Anterior cingulate cortex (tissue), 58 donors: ENCODE results near the gene MXRA8.

Source experiments
- DNase-seq, 58 donors: peaks; one replicate each; lab custom pipeline; 2025; lab: John Stamatoyannopoulos, UW

Gene MXRA8

GRCh38 chr1:1340791-1341548 lies 17.4 kb downstream of the MXRA8 start:
- DNase-seq: no peak

- DNase-seq: peak in 1 of 58 donors; percentile 26
Observed at GRCh38 chr1:1340185-1340584, 18.2 kb downstream of the MXRA8 start.

DNA sequence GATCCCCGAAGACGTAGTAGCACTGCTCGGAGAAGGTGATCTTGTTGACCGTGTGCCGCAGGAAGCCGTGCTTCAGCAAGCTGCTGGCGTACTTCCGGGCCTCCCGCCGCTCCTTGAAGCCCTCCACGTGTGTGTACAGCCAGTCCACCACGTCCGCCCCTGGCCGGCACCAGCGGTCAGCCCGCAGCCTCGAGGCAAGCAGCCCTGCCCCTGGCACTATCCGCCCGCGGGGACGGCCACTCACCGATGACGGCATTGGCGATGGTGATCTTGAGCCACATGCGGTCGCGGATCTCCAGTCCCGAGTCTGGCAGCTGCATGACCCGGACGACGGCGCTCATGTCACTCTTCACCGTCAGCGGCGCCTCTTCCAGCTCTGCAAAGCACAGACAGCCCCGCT lies 20.1 kb downstream of the MXRA8 start:
- no peak for DNase-seq

- no peak for DNase-seq
Observed at GRCh38 chr1:1337793-1338147, 20.6 kb downstream of the MXRA8 start.

- DNase-seq: no peak
Observed at GRCh38 chr1:1336931-1337792, 21.2 kb downstream of the MXRA8 start.

DNA sequence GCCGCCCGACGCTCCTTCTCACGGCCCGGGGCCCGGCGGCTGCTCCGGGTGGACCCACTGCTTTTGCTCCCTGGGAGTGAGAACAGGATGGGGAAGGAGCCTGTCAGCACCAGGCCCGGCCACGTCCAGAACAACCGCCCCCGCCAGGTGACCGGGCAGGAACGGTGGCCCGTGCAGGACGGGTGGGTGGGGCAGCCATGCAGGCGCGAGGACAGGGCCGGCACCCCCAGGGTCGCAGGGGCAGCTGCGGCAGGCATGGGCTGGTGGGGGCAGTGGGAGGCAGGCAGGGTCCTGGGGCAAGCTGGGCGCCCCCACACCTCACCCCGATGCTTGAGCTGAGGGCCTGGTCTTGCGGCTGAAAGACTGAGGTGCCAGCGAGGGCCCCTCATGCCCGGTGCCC lies 21.9 kb downstream of the MXRA8 start:
- no peak for DNase-seq

GRCh38 chr1:1335792-1336248 lies 22.5 kb downstream of the MXRA8 start:
- DNase-seq: no peak

GRCh38 chr1:1335283-1335682 lies 23.1 kb downstream of the MXRA8 start:
- no peak for DNase-seq

DNA sequence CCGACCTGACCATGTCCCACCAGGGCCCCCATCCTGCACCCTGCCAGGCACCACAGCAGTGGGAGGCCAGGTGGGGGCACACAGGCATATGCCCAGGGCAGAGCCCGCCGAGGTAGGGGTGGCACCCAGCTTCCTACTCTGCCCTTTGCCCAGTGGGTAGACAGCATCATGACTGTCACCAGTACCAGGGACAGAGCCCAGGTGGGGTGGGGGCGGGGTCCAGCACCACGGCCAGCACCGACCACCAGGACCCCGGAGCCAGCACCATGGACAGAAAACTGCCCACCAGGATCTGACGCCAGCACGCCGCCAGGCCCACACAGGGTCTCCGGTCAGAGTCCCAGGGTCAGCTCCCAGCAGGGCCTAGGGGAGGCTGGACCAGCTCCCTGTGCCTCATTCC lies 23.5 kb downstream of the MXRA8 start:
- DNase-seq: no peak

- peak in 1 of 58 donors; percentile 28 for DNase-seq
Observed at GRCh38 chr1:1333551-1334241, 24.7 kb downstream of the MXRA8 start.

DNA sequence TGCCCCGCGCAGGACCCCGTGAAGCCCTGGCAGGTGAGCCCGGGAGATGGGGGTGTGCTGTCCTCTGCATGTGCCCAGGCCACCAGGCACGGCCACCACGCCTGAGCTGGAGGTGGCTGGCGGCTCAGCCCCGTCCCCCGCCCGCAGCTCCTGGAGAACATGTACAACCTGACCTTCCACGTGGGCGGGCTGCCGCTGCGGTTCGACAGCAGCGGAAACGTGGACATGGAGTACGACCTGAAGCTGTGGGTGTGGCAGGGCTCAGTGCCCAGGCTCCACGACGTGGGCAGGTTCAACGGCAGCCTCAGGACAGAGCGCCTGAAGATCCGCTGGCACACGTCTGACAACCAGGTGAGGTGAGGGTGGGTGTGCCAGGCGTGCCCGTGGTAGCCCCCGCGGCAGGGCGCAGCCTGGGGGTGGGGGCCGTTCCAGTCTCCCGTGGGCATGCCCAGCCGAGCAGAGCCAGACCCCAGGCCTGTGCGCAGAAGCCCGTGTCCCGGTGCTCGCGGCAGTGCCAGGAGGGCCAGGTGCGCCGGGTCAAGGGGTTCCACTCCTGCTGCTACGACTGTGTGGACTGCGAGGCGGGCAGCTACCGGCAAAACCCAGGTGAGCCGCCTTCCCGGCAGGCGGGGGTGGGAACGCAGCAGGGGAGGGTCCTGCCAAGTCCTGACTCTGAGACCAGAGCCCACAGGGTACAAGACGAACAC lies 25.4 kb downstream of the MXRA8 start:
- DNase-seq: peak in 1 of 58 donors; percentile 26

DNA sequence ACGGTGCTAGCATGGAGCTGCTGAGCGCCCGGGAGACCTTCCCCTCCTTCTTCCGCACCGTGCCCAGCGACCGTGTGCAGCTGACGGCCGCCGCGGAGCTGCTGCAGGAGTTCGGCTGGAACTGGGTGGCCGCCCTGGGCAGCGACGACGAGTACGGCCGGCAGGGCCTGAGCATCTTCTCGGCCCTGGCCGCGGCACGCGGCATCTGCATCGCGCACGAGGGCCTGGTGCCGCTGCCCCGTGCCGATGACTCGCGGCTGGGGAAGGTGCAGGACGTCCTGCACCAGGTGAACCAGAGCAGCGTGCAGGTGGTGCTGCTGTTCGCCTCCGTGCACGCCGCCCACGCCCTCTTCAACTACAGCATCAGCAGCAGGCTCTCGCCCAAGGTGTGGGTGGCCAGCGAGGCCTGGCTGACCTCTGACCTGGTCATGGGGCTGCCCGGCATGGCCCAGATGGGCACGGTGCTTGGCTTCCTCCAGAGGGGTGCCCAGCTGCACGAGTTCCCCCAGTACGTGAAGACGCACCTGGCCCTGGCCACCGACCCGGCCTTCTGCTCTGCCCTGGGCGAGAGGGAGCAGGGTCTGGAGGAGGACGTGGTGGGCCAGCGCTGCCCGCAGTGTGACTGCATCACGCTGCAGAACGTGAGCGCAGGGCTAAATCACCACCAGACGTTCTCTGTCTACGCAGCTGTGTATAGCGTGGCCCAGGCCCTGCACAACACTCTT lies 26.2 kb downstream of the MXRA8 start:
- no peak for DNase-seq

DNA sequence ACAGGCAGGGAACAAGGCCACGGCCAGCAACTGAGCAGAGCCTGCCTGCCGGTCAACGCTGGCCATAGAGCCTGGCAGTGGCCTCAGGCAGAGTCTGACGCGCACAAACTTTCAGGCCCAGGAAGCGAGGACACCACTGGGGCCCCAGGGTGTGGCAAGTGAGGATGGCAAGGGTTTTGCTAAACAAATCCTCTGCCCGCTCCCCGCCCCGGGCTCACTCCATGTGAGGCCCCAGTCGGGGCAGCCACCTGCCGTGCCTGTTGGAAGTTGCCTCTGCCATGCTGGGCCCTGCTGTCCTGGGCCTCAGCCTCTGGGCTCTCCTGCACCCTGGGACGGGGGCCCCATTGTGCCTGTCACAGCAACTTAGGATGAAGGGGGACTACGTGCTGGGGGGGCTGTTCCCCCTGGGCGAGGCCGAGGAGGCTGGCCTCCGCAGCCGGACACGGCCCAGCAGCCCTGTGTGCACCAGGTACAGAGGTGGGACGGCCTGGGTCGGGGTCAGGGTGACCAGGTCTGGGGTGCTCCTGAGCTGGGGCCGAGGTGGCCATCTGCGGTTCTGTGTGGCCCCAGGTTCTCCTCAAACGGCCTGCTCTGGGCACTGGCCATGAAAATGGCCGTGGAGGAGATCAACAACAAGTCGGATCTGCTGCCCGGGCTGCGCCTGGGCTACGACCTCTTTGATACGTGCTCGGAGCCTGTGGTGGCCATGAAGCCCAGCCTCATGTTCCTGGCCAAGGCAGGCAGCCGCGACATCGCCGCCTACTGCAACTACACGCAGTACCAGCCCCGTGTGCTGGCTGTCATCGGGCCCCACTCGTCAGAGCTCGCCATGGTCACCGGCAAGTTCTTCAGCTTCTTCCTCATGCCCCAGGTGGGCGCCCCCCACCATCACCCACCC lies 27.0 kb downstream of the MXRA8 start, which contains the start of gene TAS1R3:
Gene TAS1R3 (plus strand): TSS at position 213 of the 898 bp plus-strand sequence. CDS start 66 bp downstream, at position 279.
- DNase-seq: no peak

DNA sequence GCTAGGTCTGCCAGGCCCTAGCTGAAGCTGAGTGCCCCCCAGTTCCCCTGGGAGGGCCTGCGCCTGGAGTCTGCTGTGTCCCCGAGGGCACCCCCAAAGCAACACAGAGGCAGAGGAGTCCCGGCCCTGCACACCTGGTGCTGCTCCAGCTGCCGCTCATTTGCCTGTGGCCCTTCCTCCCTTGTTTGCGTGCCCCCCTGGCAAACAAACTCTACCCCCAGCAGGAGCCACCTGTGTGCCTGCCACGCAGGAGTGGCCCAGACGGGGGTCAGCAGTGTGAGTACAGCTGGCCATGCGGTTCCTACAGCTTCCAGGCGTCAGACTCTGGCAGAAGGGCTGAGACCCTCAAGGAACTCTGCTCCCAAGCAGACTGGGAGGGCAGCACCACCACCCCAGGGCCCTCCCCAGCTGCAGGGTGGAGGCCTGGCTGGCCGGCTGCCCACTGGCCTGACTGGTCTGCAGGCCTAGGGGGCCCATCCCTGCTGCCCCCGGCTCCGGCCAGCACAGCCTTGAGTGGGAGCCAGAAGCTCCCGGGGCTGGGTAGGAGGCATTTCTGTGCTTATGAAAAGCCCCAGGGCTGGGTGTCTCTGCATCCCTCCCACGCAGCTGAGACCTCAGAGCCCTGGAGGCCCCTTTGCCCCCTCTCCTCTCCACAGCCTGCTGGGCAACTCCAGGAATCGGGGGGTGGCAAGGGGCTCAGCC lies 27.8 kb downstream of the MXRA8 start:
- no peak for DNase-seq

- DNase-seq: no peak
Observed at GRCh38 chr1:1329304-1330210, 28.8 kb downstream of the MXRA8 start.

DNA sequence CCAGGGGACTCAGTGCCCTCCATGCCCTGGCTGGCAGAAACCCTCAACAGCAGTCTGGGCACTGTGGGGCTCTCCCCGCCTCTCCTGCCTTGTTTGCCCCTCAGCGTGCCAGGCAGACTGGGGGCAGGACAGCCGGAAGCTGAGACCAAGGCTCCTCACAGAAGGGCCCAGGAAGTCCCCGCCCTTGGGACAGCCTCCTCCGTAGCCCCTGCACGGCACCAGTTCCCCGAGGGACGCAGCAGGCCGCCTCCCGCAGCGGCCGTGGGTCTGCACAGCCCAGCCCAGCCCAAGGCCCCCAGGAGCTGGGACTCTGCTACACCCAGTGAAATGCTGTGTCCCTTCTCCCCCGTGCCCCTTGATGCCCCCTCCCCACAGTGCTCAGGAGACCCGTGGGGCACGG lies 30.1 kb downstream of the MXRA8 start:
- DNase-seq: no peak

DNA sequence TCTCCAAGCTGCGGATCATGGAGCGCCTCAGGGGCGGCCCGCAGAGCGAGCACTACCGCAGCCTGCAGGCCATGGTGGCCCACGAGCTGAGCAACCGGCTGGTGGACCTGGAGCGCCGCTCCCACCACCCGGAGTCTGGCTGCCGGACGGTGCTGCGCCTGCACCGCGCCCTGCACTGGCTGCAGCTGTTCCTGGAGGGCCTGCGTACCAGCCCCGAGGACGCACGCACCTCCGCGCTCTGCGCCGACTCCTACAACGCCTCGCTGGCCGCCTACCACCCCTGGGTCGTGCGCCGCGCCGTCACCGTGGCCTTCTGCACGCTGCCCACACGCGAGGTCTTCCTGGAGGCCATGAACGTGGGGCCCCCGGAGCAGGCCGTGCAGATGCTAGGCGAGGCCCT lies 31.1 kb downstream of the MXRA8 start:
- no peak for DNase-seq
